ENCODE results near the gene FBXO39.

Gene FBXO39

GRCh38 chr17:6755731-6756184 lies 20.3 kb upstream of the FBXO39 start, which contains the start of gene XAF1:
TSS of gene XAF1 (plus strand) at chr17:6756046. CDS start at chr17:6756079, 33 bp downstream.
- TF ChIP-seq TAF1 (IDR thresholded peaks at IDR 0.05; ENCODE audit: borderline replicate concordance, insufficient read depth, low read length), result no peak
- no peak for TF ChIP-seq SIN3A (IDR thresholded peaks at IDR 0.05; ENCODE audit: borderline replicate concordance, insufficient read depth, low read length)
- TF ChIP-seq, protein P1, sequence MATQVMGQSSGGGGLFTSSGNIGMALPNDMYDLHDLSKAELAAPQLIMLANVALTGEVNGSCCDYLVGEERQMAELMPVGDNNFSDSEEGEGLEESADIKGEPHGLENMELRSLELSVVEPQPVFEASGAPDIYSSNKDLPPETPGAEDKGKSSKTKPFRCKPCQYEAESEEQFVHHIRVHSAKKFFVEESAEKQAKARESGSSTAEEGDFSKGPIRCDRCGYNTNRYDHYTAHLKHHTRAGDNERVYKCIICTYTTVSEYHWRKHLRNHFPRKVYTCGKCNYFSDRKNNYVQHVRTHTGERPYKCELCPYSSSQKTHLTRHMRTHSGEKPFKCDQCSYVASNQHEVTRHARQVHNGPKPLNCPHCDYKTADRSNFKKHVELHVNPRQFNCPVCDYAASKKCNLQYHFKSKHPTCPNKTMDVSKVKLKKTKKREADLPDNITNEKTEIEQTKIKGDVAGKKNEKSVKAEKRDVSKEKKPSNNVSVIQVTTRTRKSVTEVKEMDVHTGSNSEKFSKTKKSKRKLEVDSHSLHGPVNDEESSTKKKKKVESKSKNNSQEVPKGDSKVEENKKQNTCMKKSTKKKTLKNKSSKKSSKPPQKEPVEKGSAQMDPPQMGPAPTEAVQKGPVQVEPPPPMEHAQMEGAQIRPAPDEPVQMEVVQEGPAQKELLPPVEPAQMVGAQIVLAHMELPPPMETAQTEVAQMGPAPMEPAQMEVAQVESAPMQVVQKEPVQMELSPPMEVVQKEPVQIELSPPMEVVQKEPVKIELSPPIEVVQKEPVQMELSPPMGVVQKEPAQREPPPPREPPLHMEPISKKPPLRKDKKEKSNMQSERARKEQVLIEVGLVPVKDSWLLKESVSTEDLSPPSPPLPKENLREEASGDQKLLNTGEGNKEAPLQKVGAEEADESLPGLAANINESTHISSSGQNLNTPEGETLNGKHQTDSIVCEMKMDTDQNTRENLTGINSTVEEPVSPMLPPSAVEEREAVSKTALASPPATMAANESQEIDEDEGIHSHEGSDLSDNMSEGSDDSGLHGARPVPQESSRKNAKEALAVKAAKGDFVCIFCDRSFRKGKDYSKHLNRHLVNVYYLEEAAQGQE (IDR thresholded peaks at IDR 0.05; ENCODE audit: insufficient read depth in 1 of 2, low read depth in 2 of 2, low read length in 2 of 2), result no peak
- no peak for TF ChIP-seq POLR2AphosphoS5 (IDR thresholded peaks at IDR 0.05; ENCODE audit: low read depth, low read length)
- TF ChIP-seq FOXP2 (optimal IDR thresholded peaks at IDR 0.05; ENCODE audit: borderline replicate concordance, extremely low read depth, extremely low read length, insufficient read depth), result no peak

DNA sequence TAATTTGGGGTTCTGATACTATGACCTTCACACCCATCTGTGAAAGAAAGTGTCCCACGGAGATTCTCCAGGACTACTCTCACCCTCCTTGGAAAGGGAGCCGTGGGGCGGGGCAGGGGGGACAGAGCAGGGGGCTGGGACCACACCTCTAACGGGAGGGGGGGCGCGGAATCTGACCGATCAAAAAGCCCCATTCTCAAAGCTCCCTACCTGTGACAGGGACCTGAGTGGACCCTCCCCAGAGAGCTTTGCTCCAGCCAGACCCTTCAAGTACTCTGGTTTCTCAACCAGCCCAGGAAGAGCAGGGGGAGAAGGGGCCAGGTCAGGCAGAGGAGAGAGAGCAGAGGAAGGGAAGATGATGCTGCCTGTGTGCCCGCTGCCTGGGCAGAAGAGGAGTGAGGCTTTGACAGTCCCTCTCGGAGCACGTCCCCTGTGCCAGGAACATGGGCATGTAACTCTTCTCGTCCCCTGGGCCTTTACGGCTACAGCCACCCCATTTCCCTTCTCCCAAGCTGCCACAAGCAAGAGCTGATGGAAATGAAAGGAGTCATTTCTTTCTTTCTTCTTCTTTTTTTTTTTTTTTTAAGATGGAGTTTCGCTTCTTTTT lies 19.5 kb upstream of the FBXO39 start:
- no peak for TF ChIP-seq POLR2AphosphoS5 (IDR thresholded peaks at IDR 0.05; ENCODE audit: low read depth, low read length)
- no peak for TF ChIP-seq FOXP2 (optimal IDR thresholded peaks at IDR 0.05; ENCODE audit: borderline replicate concordance, extremely low read depth, extremely low read length, insufficient read depth)
- TF ChIP-seq SIN3A (IDR thresholded peaks at IDR 0.05; ENCODE audit: borderline replicate concordance, insufficient read depth, low read length), result no peak
- TF ChIP-seq TAF1 (IDR thresholded peaks at IDR 0.05; ENCODE audit: borderline replicate concordance, insufficient read depth, low read length), result no peak
- TF ChIP-seq, protein P1 (IDR thresholded peaks at IDR 0.05; ENCODE audit: insufficient read depth in 1 of 2, low read depth in 2 of 2, low read length in 2 of 2), result no peak

- TF ChIP-seq TAF1 (IDR thresholded peaks at IDR 0.05; ENCODE audit: borderline replicate concordance, insufficient read depth, low read length) (no peak), FOXP2 (optimal IDR thresholded peaks at IDR 0.05; ENCODE audit: borderline replicate concordance, extremely low read depth, extremely low read length, insufficient read depth) (no peak), POLR2AphosphoS5 (IDR thresholded peaks at IDR 0.05; ENCODE audit: low read depth, low read length) (no peak), SIN3A (IDR thresholded peaks at IDR 0.05; ENCODE audit: borderline replicate concordance, insufficient read depth, low read length) (no peak)
- TF ChIP-seq, protein P1 (IDR thresholded peaks at IDR 0.05; ENCODE audit: insufficient read depth in 1 of 2, low read depth in 2 of 2, low read length in 2 of 2), result no peak
These were observed 18.3 kb upstream of the FBXO39 start for GRCh38 chr17:6757747-6758146.

DNA sequence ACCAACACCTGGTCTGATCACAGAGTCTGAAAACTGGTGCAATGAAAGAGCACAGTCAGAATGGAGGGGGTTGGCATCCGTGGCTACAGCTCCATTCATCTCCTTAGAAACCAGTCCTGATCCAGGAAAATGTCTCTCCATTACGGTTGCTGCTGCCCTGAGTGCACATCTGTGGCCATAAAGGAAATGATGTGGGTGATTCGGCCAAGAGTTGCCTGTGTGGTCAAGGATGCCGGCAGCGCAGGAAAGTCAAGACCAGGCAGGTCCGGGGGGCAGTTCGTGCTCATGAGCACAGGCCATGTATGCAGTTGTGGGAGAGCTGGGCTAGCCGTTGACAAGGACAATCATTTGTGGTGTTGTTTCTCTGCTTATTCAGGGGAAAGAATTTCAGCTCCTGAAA lies 14.2 kb upstream of the FBXO39 start:
- TF ChIP-seq POLR2AphosphoS5 (IDR thresholded peaks at IDR 0.05; ENCODE audit: low read depth, low read length) (no peak), SIN3A (IDR thresholded peaks at IDR 0.05; ENCODE audit: borderline replicate concordance, insufficient read depth, low read length) (no peak), FOXP2 (optimal IDR thresholded peaks at IDR 0.05; ENCODE audit: borderline replicate concordance, extremely low read depth, extremely low read length, insufficient read depth) (no peak), TAF1 (IDR thresholded peaks at IDR 0.05; ENCODE audit: borderline replicate concordance, insufficient read depth, low read length) (no peak)
- TF ChIP-seq, protein P1 (IDR thresholded peaks at IDR 0.05; ENCODE audit: insufficient read depth in 1 of 2, low read depth in 2 of 2, low read length in 2 of 2), result no peak

Data from PFSK-1 (cell line).